Measurements from ENCODE around the gene PRDM12.

PRDM12 gene

DNA sequence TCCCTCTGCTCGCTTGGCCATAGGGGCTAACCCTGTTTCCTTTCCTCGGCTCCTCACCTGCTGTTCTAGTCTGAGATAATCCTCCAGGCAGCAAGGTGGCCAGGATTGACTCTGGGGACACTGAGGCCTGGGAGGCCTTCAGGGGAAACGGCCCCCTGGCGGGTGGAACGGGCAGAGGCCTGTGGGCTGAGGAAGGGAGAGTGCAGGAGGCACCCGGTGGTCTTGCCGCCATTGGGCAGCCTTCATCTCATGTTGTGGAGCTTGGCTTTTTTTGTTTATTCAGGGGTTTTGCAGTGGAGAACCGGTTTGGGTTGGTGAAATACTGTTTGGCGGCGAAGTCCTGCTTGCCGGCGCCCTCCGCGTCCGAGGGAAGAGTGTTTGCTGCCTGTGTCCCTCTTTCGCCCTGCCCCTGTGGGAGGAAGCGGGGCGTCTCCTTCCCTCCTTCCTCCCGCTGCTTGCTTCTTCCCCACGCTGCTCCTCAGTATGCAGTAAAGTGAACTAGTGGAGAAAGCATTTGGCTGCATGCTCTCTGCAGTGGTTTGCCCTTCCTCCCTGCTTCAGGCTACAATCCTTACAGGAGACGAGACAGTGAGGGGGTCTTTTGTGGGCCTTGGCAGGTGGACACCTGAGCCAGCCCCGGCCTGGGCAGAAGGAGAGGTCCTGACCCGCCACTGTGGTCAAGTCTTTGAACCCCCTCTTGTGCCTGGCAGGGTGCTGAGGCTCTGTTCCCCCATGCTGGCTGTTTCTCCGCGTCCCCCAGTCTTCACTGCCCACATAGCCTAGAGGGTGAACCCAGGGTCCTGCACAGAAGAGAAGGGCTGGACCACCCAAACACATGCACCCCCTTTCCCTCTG lies 30.8 kb upstream of the PRDM12 start:
- ATAC-seq: no peak
- no peak for TF ChIP-seq ARNTL (CRISPR knock-in tag; IDR thresholded peaks at IDR 0.05; ENCODE audit: borderline replicate concordance, low read depth)
- TF ChIP-seq ZC3H10 (CRISPR knock-in tag; IDR thresholded peaks at IDR 0.05): no peak
- no peak for TF ChIP-seq ZFP30 (CRISPR knock-in tag; IDR thresholded peaks at IDR 0.05)
- TF ChIP-seq ESRRG (CRISPR knock-in tag; IDR thresholded peaks at IDR 0.05): no peak
- no peak for TF ChIP-seq ZNF70 (CRISPR knock-in tag; IDR thresholded peaks at IDR 0.05)
- no peak for TF ChIP-seq ZFP3 (CRISPR knock-in tag; IDR thresholded peaks at IDR 0.05)
- no peak for TF ChIP-seq CREB5 (CRISPR knock-in tag; IDR thresholded peaks at IDR 0.05; ENCODE audit: low read depth)

DNA sequence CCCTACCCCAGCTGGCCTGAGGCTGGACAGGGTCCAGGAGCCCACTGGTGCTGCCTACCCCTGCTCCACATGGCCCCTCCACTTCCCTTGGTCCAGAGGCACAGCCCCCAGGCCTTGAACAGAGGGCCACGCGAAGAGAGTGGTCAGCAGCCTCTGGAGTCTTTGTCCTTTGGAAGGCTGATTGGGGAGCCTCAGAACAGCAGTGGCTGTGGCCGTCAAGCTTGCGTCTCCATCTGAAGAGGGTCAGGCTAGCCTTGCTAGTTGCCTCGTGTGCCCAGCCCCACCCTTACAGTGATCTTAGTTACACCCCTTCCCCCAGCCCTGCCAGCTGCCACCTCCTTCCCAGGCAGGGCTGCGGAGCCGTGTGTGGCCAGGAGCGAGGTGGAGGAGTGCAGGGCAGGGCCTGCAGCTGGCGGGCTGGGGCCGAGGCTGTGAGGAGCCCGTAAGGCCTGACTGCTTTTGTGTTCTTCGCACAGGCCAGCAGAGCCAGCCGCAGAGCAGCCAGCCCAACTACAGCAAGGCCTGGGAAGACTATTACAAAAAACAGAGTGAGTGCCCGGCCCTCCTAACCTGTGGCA lies 30.1 kb upstream of the PRDM12 start:
- no peak for ATAC-seq
- TF ChIP-seq GLIS3 (CRISPR knock-in tag; IDR thresholded peaks at IDR 0.05) (no peak), CSRNP3 (CRISPR knock-in tag; IDR thresholded peaks at IDR 0.05) (no peak), SNAI2 (CRISPR knock-in tag; IDR thresholded peaks at IDR 0.05) (no peak), ZC3H10 (CRISPR knock-in tag; IDR thresholded peaks at IDR 0.05) (no peak), CSDC2 (CRISPR knock-in tag; IDR thresholded peaks at IDR 0.05) (no peak), PPARA (CRISPR knock-in tag; IDR thresholded peaks at IDR 0.05; ENCODE audit: borderline replicate concordance) (no peak), ZFP30 (CRISPR knock-in tag; IDR thresholded peaks at IDR 0.05) (no peak)

DNA sequence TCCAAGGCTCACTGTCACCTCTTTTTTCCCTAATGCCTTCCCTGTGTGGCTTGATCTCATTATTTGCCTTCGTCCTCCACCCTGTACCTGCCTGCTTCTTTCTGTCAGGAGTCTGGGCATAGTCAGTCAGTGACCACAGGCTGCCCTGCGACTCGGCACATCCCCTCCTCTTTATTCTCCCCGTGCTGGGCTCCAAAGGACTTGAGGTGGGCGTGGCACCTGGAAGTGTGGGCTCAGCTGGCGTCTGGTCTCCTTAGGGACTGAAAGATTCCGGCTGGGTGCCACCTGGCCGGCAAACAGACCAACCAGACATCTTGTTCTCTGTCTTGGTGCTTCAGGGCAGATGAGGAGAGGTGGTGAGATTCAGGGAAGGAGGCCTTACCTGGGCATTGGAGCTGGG lies 29.6 kb upstream of the PRDM12 start:
- TF ChIP-seq ZNF70 (CRISPR knock-in tag; IDR thresholded peaks at IDR 0.05) (no peak), TOX (CRISPR knock-in tag; IDR thresholded peaks at IDR 0.05; ENCODE audit: borderline replicate concordance) (no peak), CREB5 (CRISPR knock-in tag; IDR thresholded peaks at IDR 0.05; ENCODE audit: low read depth) (no peak), CSRNP3 (CRISPR knock-in tag; IDR thresholded peaks at IDR 0.05) (no peak), BACH2 (CRISPR knock-in tag; IDR thresholded peaks at IDR 0.05; ENCODE audit: borderline replicate concordance) (no peak), ARNTL (CRISPR knock-in tag; IDR thresholded peaks at IDR 0.05; ENCODE audit: borderline replicate concordance, low read depth) (no peak), ESRRG (CRISPR knock-in tag; IDR thresholded peaks at IDR 0.05) (no peak), CSDC2 (CRISPR knock-in tag; IDR thresholded peaks at IDR 0.05) (no peak), OSR1 (CRISPR knock-in tag; IDR thresholded peaks at IDR 0.05) (no peak), TCF4 (CRISPR knock-in tag; IDR thresholded peaks at IDR 0.05; ENCODE audit: borderline replicate concordance) (no peak), ZFP3 (CRISPR knock-in tag; IDR thresholded peaks at IDR 0.05) (no peak), ISL1 (CRISPR knock-in tag; IDR thresholded peaks at IDR 0.05) (no peak), ZNF8 (CRISPR knock-in tag; IDR thresholded peaks at IDR 0.05) (no peak), POU6F1 (CRISPR knock-in tag; IDR thresholded peaks at IDR 0.05; ENCODE audit: borderline replicate concordance, low read depth) (no peak), RARB (CRISPR knock-in tag; IDR thresholded peaks at IDR 0.05) (no peak), PPARA (CRISPR knock-in tag; IDR thresholded peaks at IDR 0.05; ENCODE audit: borderline replicate concordance) (no peak), ZC3H10 (CRISPR knock-in tag; IDR thresholded peaks at IDR 0.05) (no peak), ZNF565 (CRISPR knock-in tag; conservative IDR thresholded peaks at IDR 0.05; ENCODE audit: low read depth) (no peak), ZFP30 (CRISPR knock-in tag; IDR thresholded peaks at IDR 0.05) (no peak)
- TF ChIP-seq, protein P1, sequence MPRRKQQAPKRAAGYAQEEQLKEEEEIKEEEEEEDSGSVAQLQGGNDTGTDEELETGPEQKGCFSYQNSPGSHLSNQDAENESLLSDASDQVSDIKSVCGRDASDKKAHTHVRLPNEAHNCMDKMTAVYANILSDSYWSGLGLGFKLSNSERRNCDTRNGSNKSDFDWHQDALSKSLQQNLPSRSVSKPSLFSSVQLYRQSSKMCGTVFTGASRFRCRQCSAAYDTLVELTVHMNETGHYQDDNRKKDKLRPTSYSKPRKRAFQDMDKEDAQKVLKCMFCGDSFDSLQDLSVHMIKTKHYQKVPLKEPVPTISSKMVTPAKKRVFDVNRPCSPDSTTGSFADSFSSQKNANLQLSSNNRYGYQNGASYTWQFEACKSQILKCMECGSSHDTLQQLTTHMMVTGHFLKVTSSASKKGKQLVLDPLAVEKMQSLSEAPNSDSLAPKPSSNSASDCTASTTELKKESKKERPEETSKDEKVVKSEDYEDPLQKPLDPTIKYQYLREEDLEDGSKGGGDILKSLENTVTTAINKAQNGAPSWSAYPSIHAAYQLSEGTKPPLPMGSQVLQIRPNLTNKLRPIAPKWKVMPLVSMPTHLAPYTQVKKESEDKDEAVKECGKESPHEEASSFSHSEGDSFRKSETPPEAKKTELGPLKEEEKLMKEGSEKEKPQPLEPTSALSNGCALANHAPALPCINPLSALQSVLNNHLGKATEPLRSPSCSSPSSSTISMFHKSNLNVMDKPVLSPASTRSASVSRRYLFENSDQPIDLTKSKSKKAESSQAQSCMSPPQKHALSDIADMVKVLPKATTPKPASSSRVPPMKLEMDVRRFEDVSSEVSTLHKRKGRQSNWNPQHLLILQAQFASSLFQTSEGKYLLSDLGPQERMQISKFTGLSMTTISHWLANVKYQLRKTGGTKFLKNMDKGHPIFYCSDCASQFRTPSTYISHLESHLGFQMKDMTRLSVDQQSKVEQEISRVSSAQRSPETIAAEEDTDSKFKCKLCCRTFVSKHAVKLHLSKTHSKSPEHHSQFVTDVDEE (CRISPR knock-in tag; IDR thresholded peaks at IDR 0.05): no peak
- ATAC-seq: no peak

All from SK-N-SH treated with all-trans-retinoic acid at 6 μM for 48 hours (cell line).